Measurements from ENCODE around the gene R3HDML.

DNA sequence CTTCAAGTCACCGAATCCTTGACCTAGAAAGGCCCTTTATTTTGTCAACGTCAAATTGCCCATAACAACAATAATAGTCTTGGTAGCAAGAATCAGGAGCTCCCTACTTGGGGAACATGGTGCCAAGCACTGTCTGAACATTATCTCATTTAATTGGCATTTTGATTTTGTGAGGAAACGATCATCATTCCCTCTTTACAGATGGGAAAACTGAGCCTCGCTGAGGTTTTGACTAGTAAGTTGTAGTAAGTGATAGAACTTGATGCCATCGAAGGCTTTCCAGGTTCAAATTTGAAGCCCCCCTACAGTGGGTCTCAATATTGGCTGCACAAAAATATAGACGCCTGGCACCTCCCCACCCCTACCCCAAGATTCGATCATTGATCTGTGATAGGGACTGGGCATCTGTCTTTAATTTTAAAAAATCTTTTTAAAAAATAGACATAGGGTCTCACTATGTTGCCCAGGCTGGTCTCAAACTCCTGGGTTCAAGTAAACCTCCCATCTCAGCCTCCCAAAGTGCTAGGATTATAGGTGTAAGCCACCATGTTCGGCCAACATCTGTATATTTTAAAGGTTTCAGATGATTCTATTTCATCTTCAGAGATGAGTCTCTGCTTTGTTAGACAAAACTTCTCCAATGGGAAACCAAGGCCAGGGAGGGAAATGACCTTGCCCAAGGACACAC is 55.4 kb downstream of the R3HDML start:
- TF ChIP-seq, protein P1, sequence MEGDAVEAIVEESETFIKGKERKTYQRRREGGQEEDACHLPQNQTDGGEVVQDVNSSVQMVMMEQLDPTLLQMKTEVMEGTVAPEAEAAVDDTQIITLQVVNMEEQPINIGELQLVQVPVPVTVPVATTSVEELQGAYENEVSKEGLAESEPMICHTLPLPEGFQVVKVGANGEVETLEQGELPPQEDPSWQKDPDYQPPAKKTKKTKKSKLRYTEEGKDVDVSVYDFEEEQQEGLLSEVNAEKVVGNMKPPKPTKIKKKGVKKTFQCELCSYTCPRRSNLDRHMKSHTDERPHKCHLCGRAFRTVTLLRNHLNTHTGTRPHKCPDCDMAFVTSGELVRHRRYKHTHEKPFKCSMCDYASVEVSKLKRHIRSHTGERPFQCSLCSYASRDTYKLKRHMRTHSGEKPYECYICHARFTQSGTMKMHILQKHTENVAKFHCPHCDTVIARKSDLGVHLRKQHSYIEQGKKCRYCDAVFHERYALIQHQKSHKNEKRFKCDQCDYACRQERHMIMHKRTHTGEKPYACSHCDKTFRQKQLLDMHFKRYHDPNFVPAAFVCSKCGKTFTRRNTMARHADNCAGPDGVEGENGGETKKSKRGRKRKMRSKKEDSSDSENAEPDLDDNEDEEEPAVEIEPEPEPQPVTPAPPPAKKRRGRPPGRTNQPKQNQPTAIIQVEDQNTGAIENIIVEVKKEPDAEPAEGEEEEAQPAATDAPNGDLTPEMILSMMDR (IDR thresholded peaks at IDR 0.05 in 4 of 5, conservative IDR thresholded peaks at IDR 0.05 in 1 of 5): no peak
- no peak for TF ChIP-seq POLR2A (IDR thresholded peaks at IDR 0.05)
